Sigmoid colon (tissue), 7 donors: ENCODE measurements around the gene SLC35F6. TPM values are rescaled to one million over a fixed set of nuclear protein-coding genes. Genes with fewer than 3 reads are reported as not detected.
A peak's percentile ranks its signal among the peaks of the same experiment; 100 is the strongest.

Experiments
- DNase-seq: peaks from one replicate; pipeline ENCODE4 v3.0.0-alpha.2; 2019
- H3K27ac ChIP-seq, 4 donors: fragments of 200-600 bp; sonication (generic); one replicate each; pipeline ENCODE4 v1.5.1; 2016 to 2019; ENCODE audit warnings: mild to moderate bottlenecking in 1 of 4
- H3K27me3 ChIP-seq, 3 donors: fragments of 200-600 bp; sonication (generic); one replicate each; pipeline ENCODE4 v1.5.1; 2019; ENCODE audit warnings: mild to moderate bottlenecking in 1 of 3
- H3K36me3 ChIP-seq, 4 donors: fragments of 200-600 bp; sonication (generic); one replicate each; pipeline ENCODE4 v1.5.1; 2016 to 2019
- H3K4me1 ChIP-seq, 4 donors: fragments of 200-600 bp; sonication (generic); one replicate each; pipeline ENCODE4 v1.5.1; 2017 to 2019
- H3K4me3 ChIP-seq, 4 donors: fragments of 200-600 bp; sonication (generic); one replicate each; pipeline ENCODE4 v1.5.1; 2017 to 2019; ENCODE audit warnings: mild to moderate bottlenecking in 2 of 4, moderate library complexity in 1 of 4
- H3K9me3 ChIP-seq, 4 donors: fragments of 200-600 bp in 3 of 4; sonication (generic) in 3 of 4; one replicate each; pipeline versions ENCODE4 v1.5.1 to v1.6.1; 2013 to 2019
- EP300 ChIP-seq, 4 donors: sonication (generic); formaldehyde crosslinking; IDR thresholded peaks; one replicate each; pipeline ENCODE4 v1.6.1; 2017; ENCODE audit warnings: antibody characterized with exemption in 4 of 4
- POLR2A ChIP-seq, 2 donors: fragments of 450-650 bp; IDR thresholded peaks; one replicate each; pipeline ENCODE4 v1.6.1; 2016; ENCODE audit warnings: antibody characterized with exemption in 2 of 2, mild to moderate bottlenecking in 2 of 2, moderate library complexity in 2 of 2
- POLR2AphosphoS5 ChIP-seq, 4 donors: sonication (generic); formaldehyde crosslinking; IDR thresholded peaks; one replicate each; pipeline ENCODE4 v1.6.1; 2017; ENCODE audit warnings: antibody characterized with exemption in 4 of 4
- WGBS, 2 donors: extraction: QIAGEN DNeasy Blood & Tissue Kit; methylation state at CpG; one replicate each; pipeline ENCODE4 v1.1.7; 2013; 5-methylcytosine and 5-hydroxymethylcytosine counted together
- intact Hi-C: fragments of 100-400 bp; cut with DNase I; formaldehyde crosslinking; loops from one replicate; pipeline ENCODE4 v1.15.1; 2023
- polyA plus RNA-seq, 3 donors: library from polyadenylated mRNA; stranded (reverse); fragments of 200-250 nt; gene quantifications; one replicate each; pipeline ENCODE4 v1.2.3, GENCODE V29; 2013
- total RNA-seq, 4 donors: library from RNA; depleted of rRNA; stranded (reverse); fragments of >200 nt; gene quantifications; one replicate each; pipeline ENCODE4 v1.1.0, GENCODE V29; 2016
- TF ChIP-seq, protein P1 (sequence below), 4 experiments: fragments of 450-650 bp in 3 of 4; fragments of 200-600 bp in 1 of 4; IDR thresholded peaks; one replicate each; pipeline ENCODE4 v1.5.1; 2016 to 2019; ENCODE audit warnings: antibody characterized with exemption in 4 of 4, mild to moderate bottlenecking in 3 of 4, moderate library complexity in 2 of 4
- donor health status: healthy with polysubstance abuse.
- donor health status: Bipolar disorder and iron deficiency.
- donor health status: healthy.

The SLC35F6 gene, protein sequence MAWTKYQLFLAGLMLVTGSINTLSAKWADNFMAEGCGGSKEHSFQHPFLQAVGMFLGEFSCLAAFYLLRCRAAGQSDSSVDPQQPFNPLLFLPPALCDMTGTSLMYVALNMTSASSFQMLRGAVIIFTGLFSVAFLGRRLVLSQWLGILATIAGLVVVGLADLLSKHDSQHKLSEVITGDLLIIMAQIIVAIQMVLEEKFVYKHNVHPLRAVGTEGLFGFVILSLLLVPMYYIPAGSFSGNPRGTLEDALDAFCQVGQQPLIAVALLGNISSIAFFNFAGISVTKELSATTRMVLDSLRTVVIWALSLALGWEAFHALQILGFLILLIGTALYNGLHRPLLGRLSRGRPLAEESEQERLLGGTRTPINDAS
- total RNA-seq (10 to 100 TPM; 19.6 to 27.4 (median 25.8) TPM), polyA plus RNA-seq (10 to 100 TPM in 1 of 3 donors, 1 to 10 TPM in 2; 4.2 to 23.1 (median 7.4) TPM)

DNA sequence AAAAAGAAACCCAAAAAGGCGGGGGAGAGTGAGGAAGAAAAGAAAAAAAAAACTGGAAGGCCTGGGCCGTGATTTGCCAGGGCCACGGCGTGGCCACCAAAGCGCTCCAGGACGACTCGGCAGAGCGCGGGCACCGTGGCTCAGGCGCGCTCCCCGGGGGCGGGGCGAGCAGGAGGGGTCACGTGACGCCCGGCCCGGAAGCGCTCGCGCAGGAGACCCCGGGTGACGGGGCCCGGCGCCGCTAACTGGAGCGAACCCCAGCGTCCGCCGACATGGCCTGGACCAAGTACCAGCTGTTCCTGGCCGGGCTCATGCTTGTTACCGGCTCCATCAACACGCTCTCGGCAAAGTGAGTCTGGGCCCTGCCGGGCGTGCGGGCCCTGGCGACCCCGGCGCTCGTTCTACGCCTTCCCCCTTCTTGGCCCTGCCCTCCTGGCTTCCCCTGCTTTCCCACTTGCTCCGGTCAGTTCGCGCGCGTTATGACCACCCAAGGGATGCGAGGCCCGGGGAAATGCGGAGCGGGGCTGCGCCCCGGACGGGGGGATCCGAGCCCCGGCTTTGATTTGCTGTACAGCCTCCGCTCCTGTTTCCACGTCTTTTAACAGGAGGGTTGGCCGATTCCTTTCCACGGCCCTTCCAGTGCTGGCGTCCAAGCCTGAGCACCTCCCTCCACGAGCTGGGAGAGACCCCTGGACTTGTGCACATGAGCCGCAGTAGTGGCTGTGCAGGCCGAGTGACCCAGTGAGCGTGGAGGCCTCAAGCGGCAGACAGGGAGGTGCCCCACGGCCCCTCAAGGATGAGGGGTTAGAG lies at the start of gene SLC35F6:
TSS of gene SLC35F6 (plus strand) at position 207 of the 810 bp plus-strand sequence. CDS start at position 273, 66 bp downstream.
- DNase-seq = peak; percentile 92
- Histone ChIP-seq H3K27ac (peak within 1 kb of the TSS; percentile 85 to 96 (median 90)), H3K4me1 (peaks cover 0 to 55% (median 32%) of the 10 kb centered on the region in 4 donors), H3K36me3 (no peaks in the 10 kb centered on the region), H3K27me3 (no peaks in the 10 kb centered on the region), H3K9me3 (no peaks in the 10 kb centered on the region), H3K4me3 (peak within 1 kb of the TSS; percentile 62 to 89 (median 76))
- 0 to 2% methylated on average over 68 of the region's 68 CpGs for WGBS, 2 donors
- TF ChIP-seq POLR2A (IDR thresholded peaks at IDR 0.05) (peak; percentile 75 to 83), EP300 (IDR thresholded peaks at IDR 0.05) (no peak), POLR2AphosphoS5 (IDR thresholded peaks at IDR 0.05) (peak; percentile 83 to 96 (median 93))
- intact Hi-C loops = loop anchor here (2.0 kb wide), 1 partner anchor 21 kb away; no protein-coding TSS in a partner anchor

DNA sequence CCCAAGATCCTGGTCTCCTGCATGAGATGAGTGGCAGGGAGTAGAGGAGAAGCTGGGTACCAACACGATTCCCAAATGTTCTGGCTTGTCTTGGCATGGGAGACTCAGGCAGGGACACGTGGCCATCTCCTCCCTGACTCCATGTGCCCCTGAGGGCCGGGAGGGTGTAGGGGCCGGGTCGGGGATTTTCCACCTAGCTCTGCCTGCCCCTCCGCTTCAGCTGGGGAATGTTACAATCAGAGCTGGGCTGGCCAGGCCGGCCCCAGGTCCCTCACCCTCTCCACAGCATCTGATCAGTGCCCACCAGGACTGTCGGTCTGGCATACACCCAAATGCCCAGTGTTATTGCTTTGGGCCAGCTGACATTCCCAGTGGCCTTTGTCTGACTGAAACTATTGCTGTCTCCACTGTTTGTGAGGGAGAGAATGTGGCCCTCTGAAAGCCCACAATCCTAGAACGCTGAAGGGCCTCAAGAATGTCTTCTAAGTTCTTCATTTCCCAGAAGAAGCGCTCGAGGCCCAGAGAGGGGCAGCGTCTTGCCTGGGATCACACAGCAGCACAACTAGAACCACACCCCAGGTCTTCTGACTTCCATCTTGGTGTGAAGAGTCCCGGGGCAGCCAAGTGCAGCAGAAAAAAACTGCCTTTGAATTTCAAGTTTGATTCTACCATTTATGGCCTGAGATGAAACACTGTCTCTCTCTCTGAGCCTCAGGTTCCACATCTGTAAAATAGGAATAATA lies 48.4 kb upstream of the SLC35F6 start:
- Histone ChIP-seq H3K9me3 (no peaks in the 10 kb centered on the region), H3K27me3 (no peaks in the 10 kb centered on the region), H3K36me3 (no peaks in the 10 kb centered on the region), H3K27ac (no peak overlapping the region), H3K4me1 (peaks cover 0 to 60% (median 49%) of the 10 kb centered on the region in 4 donors), H3K4me3 (no peak overlapping the region)
- WGBS, 2 donors = 87 to 89% methylated on average over 13 of the region's 13 CpGs
- TF ChIP-seq POLR2A (IDR thresholded peaks at IDR 0.05) (no peak), EP300 (IDR thresholded peaks at IDR 0.05) (no peak), POLR2AphosphoS5 (IDR thresholded peaks at IDR 0.05) (no peak)
- TF ChIP-seq, protein P1, sequence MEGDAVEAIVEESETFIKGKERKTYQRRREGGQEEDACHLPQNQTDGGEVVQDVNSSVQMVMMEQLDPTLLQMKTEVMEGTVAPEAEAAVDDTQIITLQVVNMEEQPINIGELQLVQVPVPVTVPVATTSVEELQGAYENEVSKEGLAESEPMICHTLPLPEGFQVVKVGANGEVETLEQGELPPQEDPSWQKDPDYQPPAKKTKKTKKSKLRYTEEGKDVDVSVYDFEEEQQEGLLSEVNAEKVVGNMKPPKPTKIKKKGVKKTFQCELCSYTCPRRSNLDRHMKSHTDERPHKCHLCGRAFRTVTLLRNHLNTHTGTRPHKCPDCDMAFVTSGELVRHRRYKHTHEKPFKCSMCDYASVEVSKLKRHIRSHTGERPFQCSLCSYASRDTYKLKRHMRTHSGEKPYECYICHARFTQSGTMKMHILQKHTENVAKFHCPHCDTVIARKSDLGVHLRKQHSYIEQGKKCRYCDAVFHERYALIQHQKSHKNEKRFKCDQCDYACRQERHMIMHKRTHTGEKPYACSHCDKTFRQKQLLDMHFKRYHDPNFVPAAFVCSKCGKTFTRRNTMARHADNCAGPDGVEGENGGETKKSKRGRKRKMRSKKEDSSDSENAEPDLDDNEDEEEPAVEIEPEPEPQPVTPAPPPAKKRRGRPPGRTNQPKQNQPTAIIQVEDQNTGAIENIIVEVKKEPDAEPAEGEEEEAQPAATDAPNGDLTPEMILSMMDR (IDR thresholded peaks at IDR 0.05) = no peak
- intact Hi-C loops = no loop called here
- no peak for DNase-seq

DNA sequence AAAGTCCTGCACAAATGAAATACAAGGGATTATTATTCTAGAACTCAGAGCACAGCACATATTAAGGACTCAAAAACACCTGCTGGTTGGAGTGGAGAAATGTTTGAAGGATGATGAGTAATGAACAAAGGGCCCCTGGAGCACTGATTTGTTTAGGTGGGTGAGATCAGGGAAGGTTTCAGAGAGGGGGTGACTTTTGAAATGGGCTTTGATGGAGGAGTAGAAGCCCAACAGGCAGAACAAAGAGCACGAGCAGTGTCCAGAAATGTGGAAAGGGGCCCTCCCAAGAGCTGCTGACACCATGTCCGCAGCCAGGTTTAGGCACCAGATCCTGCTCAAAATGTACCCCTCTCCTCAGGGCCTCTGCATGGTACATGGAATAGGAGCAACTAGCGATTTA lies 47.7 kb upstream of the SLC35F6 start:
- H3K36me3 ChIP-seq = no peaks in the 10 kb centered on the region
- no peaks in the 10 kb centered on the region for H3K27me3 ChIP-seq
- H3K4me1 ChIP-seq = peaks cover 0 to 60% (median 49%) of the 10 kb centered on the region in 4 donors
- intact Hi-C loops = no loop called here
- no peak overlapping the region for H3K27ac ChIP-seq
- no peaks in the 10 kb centered on the region for H3K9me3 ChIP-seq
- 93% methylated on average over 3 of the region's 3 CpGs for WGBS, 2 donors
- no peak for TF ChIP-seq POLR2A (IDR thresholded peaks at IDR 0.05)
- TF ChIP-seq, protein P1 (IDR thresholded peaks at IDR 0.05) = no peak
- TF ChIP-seq POLR2AphosphoS5 (IDR thresholded peaks at IDR 0.05) = no peak
- no peak for TF ChIP-seq EP300 (IDR thresholded peaks at IDR 0.05)
- no peak overlapping the region for H3K4me3 ChIP-seq
- no peak for DNase-seq

DNA sequence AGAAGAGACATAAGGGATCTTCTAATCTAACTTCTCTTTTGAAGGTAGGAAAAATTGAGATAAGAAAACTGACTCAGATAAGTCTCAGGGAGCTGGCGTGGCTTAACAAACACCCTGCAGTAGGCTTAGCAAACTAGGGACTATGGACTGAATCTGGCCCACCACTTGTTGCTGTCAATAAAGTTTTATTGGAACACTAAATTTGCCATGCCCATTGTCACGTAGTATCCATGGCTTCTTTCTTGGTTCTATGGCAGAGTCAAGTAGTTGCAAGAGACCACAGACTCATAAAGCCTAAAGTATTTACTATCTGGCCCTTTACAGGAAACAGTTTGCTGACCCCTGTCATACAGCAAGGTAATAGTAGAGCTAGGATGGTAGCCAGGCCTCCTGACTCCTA lies 47.3 kb upstream of the SLC35F6 start:
- no peak for TF ChIP-seq POLR2AphosphoS5 (IDR thresholded peaks at IDR 0.05)
- no peak for TF ChIP-seq EP300 (IDR thresholded peaks at IDR 0.05)
- no peak for TF ChIP-seq POLR2A (IDR thresholded peaks at IDR 0.05)
- TF ChIP-seq, protein P1 (IDR thresholded peaks at IDR 0.05) = no peak
- no peak overlapping the region for H3K27ac ChIP-seq
- no peak overlapping the region for H3K4me3 ChIP-seq
- DNase-seq = no peak
- 70 to 87% methylated on average over 2 of the region's 2 CpGs for WGBS, 2 donors
- intact Hi-C loops = no loop called here
- H3K27me3 ChIP-seq = no peaks in the 10 kb centered on the region
- H3K36me3 ChIP-seq = no peaks in the 10 kb centered on the region
- H3K9me3 ChIP-seq = no peaks in the 10 kb centered on the region
- H3K4me1 ChIP-seq = peaks cover 0 to 60% (median 50%) of the 10 kb centered on the region in 4 donors
